Measurements from ENCODE around the gene CLIP2.

The CLIP2 gene

GRCh38 chr7:74272305-74273038, 16.7 kb upstream of the CLIP2 start:
- DNase-seq: no peak

GRCh38 chr7:74275401-74275881, 13.8 kb upstream of the CLIP2 start:
- DNase-seq: peak; percentile 32

- DNase-seq: no peak
Observed at GRCh38 chr7:74277636-74278035, 11.6 kb upstream of the CLIP2 start.

DNA sequence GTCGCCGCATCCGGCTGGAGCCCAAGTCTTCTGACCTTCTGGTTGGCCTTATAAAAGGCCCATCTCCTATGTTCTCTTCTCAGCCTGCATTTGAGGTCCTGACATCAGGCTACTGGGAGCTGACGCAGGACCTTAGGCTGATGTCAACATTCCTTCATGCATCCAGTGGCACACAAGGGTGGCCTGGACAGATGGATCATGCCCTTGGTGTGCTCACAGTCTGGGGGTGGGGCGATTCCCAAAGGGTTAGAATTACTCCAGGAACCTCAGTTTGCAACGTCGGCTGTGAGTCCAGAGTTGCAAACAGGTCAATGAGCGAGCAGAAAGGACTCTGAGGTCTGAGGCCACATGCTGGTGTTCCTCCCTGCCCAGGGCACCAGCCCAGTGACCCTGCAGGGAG, 8.2 kb upstream of the CLIP2 start:
- DNase-seq: no peak

DNA sequence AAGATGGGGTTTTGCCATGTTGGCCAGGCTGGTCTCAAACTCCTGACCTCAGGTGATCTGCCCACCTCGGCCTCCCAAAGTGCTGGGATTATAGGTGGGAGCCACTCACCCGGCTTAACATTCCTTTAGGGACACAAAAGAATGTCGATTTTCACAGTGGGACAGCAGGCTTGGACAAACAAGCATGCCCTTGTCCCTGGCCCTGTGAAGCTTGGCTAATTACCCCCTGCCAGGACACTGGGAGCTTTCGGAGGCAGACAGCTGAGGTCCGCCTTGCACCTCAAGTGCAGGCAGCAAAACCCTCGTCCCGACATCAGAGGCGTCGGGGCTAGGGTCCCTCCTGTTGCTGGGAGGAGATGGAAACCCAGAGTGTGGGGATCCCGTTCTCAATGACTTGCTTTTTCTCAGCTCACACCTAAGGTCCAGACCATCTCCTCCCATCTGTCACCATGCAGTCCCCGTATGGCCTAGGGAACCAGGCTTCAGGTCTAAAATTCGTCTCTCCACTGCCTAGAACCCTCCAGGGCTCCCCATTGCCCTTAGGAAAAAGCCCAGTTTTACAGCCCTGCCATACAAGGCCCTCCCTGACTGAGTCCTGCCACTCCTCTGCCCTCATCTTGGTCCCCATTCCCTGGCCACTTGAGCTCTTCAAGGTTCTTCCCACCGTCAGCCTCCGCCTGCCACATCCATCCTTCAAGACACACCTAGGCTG, 6.3 kb upstream of the CLIP2 start:
- DNase-seq: no peak

DNA sequence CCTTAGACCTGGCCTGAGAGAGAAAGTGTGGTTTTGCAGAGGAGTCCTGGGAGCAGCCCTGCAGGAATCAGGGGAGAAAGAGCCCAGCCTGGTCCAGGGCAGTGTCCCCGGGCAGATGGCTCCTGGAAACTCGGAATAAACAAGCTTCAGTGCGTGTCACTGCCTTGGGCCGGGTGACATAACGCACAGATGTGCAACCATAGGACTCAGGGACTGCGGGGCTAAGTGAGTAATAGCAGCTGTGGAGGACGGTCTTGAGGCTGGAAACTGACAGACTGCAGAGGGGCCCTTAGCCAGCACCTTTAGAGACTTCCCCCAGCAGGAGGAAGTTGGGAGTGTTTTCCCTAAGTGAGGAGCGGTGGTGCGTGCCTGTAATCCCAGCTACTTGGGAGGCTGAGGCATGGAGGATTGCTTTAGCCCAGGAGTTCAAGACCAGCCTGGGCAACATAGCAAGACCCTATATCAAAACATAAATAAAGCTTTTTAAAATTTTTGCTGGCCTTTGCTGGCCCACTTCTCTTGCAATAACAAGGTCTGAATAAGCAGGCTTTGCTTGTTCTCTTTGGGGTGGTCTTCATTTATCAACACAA, 5.3 kb upstream of the CLIP2 start:
- DNase-seq: peak; percentile 43

DNA sequence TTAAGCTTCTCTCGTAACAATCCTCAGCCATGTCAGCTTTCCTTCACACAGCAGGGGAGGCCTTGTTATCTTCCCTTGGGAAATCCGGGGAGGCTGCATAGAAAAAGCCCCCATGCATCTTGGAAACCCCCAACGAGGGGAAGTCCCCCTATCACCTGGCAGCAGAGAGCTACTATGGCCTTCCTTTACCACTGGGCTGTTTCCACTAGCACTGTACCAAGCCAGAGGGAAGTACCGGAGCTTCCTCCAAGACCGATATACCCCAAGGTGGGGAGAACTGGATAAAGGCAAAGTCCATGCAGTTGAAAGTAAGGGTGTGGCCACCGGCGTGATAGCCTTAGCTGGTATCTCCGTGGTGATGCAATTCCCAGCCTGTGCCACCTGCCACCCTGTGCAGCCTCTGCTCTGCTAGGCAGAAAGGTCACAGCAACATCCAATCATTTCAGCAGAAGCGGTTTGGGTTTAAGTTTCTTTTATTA, 4.4 kb upstream of the CLIP2 start:
- peak; percentile 29 for DNase-seq

- DNase-seq: no peak
Observed at GRCh38 chr7:74286131-74286530, 3.1 kb upstream of the CLIP2 start.

- no peak for DNase-seq
Observed at GRCh38 chr7:74287303-74288033, 1.7 kb upstream of the CLIP2 start.

GRCh38 chr7:74288034-74288881, 949 bp upstream of the CLIP2 start:
- no peak for DNase-seq

DNA sequence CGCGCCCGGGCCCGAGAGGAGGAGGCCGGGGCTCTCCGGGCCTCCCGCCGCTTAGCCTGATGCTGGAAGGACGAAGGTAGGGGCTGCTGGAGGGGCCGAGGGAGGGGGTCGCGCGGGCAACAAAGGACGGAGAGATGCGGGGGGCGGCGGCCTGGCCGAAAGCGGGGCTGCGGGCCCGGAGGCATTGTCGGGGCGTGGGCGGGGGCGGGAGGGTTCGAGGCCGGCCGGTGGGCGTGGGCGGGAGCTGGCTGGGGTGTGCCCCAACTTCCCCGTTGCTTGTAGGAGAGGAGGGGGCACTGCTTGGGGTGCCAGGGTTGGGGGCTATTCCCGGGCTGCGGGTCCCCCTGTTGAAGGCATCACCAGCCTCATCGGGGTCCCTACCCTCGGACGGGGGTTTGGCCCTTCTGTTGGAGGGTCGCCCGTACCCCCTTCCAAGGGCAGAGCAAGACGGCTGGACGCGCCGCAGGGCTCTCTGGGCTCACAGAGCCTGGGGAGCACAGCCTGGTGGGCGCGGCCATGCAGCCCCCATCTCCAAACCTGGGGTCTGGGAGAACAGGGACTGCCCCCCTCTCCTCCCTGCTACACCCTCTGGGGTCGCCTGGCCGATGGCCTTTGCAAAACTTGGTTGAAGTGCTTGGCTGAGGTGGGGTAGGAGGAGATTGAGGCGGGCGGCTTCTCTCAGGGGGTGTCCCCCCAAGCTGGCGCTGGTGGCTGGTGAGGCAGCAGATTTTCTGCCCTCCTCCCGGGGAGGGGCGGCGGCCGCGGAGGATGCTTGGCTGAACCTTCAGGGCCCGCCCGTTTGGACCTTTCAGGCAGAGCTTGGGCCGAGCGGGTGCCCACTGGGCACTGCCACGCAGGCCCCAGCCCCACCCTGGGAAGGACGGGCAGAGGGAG, 699 bp downstream of the CLIP2 start:
- no peak for DNase-seq

DNA sequence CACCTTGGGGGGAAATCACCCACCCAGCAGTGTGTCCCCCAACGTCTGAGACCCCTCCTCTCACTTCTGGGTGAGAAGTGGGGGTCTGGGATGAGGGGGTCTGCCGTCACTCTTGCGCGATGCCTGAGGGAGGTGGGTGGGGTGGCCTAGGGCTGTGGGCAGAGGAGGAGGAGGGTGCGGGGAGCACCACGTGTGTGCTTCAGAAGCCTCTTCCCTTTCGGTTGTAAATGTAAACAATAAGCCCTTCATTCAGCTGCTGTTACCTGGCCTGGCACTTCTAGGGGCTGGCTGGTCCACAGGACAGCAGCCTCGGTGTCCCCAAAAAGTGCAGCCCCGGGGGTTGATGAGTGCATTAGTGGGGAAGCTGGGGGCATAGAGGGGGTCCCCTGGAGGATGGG, 1.3 kb downstream of the CLIP2 start:
- no peak for DNase-seq

GRCh38 chr7:74290981-74291441, 1.8 kb downstream of the CLIP2 start:
- peak; percentile 25 for DNase-seq

- DNase-seq: no peak
Observed at GRCh38 chr7:74291535-74291934, 2.3 kb downstream of the CLIP2 start.

DNA sequence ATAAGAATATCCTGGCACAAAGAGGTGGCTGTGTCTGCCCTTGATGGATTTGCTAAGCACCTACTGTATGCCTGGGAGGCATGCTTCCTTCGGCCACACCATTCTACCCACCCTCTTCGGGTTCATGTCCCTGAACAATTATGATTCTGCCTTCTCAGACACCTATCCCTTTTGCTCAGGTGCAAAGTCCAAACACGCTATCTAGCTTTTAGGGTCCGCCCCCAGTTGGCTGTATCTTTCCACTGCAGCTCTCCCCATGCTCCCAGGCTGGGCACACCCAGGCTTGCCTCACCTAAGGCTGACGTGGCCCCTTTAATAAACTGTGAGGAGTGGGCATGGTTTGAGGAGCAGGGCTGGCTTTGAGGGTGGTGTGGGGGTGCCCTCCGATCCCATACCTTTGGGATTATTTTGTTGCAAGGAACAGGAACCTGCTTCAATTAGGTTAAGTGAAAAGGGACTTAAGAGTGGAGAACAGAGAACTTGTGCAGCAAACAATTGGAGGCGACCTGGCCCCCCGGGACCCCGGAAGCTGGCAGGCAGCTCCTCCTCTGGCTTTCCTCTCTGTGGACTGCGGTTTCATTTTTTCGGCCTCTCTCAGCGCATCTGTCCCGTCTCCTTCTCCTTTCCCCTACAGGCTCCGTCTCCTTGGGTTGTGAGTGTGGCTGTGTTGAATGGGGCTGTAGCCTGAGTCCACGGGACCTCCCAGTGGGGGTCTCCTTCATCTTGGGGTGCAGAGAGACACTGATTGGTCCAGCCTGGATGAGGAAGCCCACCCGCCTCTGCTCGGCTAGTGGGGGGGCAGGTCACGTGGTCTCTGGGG, 3.8 kb downstream of the CLIP2 start:
- no peak for DNase-seq

- no peak for DNase-seq
Observed at GRCh38 chr7:74293577-74293908, 4.3 kb downstream of the CLIP2 start.

DNA sequence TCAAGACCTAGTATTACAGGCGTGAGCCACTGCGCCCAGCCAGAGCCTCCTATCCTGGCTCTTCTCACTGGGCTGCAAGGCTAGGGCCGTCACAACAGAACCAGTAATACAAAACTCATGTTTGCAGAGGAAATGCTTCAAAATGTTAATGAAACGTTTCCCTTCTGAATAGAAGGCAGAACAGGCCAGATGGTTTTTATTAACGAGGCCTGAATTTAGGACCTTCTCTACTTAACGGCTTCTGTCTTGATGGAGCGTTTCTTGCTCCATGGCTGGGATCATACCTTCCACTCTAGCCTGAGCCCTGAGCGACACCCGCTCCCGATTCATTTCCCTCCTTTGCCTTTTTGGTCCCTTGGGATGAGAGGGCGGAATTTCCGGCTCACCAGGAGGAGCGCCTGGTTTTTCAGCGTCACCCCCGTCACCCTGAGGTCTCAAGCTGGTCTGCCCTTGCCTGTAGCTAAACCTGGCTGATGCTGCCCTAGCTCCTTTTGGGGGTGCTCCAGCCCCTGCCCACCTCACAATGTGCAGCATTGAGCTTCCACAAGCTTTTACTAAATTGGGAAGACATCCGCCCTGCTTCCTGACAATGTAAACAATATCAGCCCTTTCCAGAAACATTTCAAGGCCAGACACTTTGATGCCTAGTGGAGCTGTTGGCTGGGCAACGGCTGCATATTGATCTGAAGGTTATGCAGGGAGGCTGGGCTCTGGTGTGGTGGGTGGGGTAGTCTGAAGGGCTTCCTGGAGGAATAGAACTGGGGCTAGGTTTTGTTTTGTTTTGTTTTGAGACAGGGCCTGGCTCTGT, 5.2 kb downstream of the CLIP2 start:
- DNase-seq: peak; percentile 39

DNA sequence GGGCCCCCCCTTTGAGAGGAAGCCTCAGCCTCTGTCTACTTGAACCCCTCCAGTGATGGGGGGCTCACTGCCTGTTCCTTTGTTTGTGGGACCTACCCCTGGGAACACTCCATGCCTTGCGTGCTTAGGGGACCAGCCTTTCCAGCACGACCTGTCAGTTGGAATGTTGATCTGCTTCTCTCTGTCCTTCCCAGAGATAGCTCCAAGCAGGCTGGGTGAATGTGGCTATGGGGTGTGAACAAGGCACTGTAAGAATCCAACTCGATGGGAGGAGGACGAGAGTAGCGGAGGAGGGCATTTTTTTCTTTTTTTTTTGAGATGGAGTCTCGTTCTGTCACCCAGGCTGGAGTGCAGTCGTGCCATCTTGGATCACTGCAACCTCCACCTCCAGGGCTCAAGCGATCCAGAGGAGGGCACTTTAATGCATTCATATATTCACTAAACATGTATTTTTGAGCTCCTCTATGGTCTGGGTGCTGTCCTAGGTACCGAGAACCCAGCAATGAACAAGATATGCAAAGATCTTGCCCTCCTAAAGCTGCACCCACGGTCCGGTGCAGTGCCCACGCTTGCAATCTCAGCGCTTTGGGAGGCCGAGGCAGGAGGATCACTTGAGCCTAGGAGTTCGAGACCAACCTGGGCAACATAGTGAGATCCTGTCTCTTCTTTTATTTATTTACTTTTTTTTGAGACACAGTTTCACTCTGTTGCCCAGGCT, 8.5 kb downstream of the CLIP2 start:
- DNase-seq: no peak

GRCh38 chr7:74299401-74299800, 10.2 kb downstream of the CLIP2 start:
- DNase-seq: no peak

Data from NCI-H82 (cell line).